Activated gamma-delta T cell (primary cell): ENCODE data around the gene CAP1.
"Not testable (repeated sequence)": the region's sequence is repeated elsewhere in the genome, so short reads cannot be mapped to it uniquely, and the experiment has no call there.

Experiments used
- DNase-seq: peaks from one replicate; lab custom pipeline; 2025; lab: John Stamatoyannopoulos, UW

The CAP1 gene

GRCh38 chr1:40058453-40059337 lies 18.2 kb downstream of the CAP1 start:
- DNase-seq, result no peak

GRCh38 chr1:40059338-40059959 lies 18.9 kb downstream of the CAP1 start:
- no peak for DNase-seq

DNA sequence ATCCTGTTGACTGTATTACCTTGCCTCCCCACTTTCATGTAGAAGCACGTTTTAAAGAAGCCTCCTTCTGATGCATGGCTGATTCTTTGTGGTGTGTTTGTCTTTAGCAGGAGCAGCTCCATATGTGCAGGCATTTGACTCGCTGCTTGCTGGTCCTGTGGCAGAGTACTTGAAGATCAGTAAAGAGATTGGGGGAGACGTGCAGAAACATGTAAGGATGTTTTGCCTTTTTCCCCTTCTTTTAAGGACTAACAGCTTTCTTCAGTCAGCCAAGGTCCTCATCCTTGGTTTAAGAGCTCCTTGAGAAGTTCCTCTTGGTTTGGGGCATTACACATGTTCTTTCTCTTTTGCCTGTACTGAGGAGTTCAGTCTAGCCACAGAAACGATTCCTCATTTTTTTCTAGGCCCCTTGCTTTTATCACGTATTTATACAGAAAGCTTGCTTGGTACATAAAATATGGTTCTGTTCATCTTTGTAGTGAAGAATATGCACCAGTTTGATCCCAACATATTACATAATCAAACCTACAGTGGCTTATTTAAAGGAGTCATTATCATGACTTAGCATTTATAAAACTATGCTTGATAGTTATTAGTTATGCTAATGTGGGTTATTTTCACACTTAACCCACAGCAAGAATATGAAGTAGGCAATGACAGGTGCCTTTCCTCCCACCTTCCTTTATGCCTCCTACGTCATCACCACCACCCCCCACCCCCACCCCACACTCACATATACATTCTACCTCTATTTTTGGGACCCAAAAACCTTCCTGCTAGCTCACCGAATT lies 19.6 kb downstream of the CAP1 start:
- no peak for DNase-seq

- no peak for DNase-seq
Observed at GRCh38 chr1:40064797-40065499, 24.4 kb downstream of the CAP1 start.

- DNase-seq, result no peak
Observed at GRCh38 chr1:40067023-40067422, 26.5 kb downstream of the CAP1 start.

DNA sequence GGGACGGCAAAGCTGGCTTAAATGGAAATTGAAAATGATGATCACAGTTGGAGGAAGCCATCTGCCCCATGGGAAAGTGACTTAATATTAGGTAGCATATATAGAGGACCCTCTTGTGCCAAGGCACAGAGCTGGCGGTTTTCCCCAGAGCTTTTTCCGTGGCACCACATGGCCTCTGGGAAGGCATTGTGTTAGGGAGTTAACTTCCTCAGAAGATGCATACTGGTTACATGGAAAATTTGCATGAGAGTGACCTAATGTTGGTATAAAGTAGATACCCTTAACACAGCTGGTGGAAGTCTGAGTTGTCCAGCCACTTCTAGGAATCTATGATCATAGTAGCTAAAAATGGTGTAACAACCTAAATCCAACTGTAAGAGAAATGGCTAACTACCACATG lies 27.3 kb downstream of the CAP1 start:
- DNase-seq, result no peak

- no peak for DNase-seq
Observed at GRCh38 chr1:40072142-40072541, 31.6 kb downstream of the CAP1 start.

- DNase-seq, result no peak
Observed at GRCh38 chr1:40073062-40073461, 32.5 kb downstream of the CAP1 start.

DNA sequence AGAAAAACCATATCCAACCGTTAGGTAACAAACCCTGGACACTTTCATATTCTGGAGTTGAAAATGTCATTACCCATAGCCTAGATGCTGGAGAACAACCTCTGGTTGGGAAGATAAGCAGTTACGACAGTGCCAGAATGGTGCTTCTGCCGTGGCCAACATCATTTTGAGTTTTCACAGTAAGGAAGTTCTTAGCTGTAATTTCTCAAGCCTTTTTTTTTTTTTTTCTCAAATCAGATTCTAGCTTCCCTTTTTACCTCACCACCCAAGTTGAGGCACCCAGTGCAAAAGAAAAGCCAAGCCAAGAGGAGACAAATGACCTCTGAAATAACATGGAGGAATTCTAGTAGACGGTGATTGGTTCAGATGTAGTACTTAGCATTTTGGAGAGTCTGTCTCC lies 34.7 kb downstream of the CAP1 start:
- no peak for DNase-seq

DNA sequence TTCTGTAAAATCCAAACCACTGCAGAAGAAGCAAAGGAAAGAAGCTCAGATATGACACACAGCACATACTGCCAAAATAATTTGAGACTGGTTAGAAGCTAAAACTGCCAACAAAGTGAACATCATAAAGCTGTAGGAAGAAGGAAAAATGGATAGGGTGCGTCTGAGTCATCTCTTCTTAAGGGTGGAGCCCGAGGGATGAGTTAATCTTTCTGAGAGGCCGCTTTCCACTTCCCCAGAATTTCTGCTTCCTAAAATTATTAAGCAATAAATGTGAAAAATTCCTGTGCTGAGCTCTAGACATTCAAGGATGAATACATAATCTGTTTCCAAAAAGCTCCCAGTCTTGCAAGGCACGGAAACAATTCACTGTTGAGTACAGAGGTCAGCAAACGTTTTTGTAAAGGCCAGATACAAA lies 36.4 kb downstream of the CAP1 start:
- no peak for DNase-seq

GRCh38 chr1:40078512-40079333 lies 38.2 kb downstream of the CAP1 start:
- DNase-seq, result no peak

- no peak for DNase-seq
Observed at GRCh38 chr1:40079774-40080400, 39.4 kb downstream of the CAP1 start.

DNA sequence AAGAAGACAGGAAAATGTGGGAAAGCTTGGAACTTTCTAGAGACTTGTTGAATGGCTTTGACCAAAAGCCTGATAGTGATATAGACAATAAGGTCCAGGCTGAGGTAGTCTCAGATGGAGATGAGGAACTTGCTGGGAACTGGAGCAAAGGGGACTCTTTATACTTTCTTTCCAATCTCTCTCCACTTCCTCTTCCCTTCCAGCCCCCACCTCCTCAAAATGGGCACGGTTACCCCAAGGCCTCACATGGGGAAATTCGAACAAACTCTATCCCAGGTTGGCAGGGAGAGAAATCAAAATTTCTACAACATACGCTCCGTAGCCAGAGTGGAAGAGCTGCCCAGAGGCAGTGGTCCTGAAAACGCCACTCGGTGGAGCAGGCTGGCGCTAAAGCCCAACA lies 41.3 kb downstream of the CAP1 start:
- no peak for DNase-seq

GRCh38 chr1:40084750-40085149 lies 44.2 kb downstream of the CAP1 start:
- DNase-seq, result not testable (repeated sequence)

- DNase-seq, result no peak
Observed at GRCh38 chr1:40090652-40091355, 50.3 kb downstream of the CAP1 start.

DNA sequence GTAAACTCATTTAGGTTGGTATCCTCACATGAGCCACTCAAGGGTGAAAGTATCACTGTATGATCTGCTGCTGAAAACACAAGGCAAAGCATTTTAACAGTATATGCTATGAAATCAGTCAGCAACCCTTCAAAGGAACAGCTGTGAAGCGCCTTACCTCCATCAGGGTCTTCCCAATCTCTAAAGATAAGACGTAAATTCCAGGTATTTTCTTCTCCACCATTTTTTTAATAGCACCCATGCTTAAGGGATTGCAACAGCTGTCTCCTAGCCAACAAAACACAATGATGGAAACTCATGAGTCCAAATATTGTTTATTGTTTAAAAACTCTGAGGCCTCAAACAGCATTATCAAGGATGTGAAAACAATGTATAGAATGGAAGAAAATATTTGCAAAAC lies 51.7 kb downstream of the CAP1 start:
- no peak for DNase-seq

DNA sequence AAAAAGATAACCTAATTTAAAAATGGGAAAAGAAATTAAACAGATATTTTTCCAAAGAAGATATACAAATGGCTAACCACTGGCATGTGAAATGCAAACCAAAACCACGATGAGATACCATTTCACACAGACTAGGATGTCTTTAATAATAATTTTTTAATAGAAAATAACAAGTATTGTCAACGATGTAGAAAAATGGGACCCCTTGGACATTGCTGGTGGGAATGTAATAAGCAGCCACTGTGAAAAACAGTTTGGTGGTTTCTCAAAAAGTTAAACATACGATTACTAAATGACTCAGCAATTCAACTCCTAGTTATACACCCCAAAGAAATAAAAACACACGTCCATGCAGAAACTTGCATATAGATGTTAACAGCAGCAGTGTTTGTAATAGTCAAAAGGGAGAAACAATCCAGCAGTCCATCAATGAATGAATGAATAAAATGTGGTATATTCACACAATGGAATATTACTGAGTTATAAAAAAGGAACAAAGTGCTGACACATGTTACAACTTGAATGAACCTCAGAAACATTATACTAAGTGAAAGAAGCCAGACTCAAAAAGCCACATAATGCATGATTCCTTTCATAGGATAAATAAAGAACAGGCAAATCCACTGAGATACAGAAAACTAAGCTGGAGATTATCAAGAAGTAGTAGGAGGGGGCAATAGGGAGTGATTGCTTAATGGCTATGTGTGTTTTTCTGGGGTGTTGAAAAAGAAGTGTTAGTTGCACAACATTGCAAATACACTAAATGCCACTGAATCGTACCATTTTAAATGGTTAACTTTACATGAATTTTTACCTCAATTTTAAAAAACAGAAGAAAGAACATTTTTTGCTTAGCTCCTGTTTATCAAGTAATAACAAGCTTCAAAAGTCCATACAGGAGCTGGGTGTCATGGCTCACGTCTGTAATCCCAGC lies 52.4 kb downstream of the CAP1 start:
- no peak for DNase-seq

DNA sequence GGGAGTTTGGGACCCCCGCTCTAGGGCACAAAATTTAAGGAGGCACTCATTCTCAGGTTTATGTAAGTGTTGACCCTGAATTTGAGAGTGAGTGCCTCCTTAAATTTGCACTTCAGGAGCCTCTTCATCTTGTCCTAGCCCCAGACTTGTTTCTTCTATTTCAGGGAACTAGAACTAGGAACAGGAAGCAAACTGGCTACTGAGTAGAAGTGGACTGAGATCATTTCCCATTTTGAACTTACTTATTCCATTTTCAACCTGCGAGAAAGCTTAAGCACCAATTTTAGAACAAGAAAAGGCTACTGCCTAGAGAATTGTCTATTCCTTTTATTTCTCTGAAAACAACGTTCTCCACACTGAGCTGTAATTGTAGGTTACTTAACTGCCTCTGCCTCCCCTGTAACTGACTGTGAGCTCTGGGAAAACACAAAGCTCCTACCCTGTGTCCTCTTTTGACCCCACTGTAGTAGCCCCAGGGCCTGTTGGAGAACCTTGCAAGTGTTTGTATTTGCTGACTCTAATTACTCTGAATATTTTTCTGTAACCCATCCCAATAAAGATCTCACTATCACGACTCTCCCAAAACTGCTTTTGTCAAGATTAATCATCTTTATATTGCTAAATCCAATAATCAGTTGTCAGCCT lies 54.1 kb downstream of the CAP1 start:
- DNase-seq, result no peak
